HG03565 (cell line): Measurements from ENCODE around the gene CRIM1.

ENCODE experiments used
- ATAC-seq: cut with Tn5 transposase; IDR thresholded peaks from one replicate; pipeline ENCODE4 v1.9.1; 2021; ENCODE audit warnings: mild to moderate bottlenecking, moderate library complexity; ENCODE audit not compliant: unreplicated experiment

The CRIM1 gene

DNA sequence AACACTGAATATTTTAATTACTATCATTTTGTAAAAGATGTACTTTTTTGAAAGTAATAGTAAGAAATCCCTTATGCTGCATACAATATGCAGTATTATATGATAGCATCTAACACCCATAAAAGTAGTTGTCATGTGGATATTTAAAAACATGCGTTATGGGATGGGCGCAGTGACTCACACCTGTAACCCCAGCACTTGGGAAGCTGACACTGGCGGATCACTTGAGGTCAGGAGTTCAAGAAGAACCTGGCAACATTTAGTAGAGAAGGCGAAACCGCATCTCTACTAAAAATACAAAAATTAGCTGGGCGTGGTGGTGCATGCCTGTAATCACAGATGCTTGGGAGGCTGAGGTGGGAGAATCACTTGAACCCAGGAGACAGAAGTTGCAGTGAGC is 153.5 kb downstream of the CRIM1 start:
- no peak for ATAC-seq

DNA sequence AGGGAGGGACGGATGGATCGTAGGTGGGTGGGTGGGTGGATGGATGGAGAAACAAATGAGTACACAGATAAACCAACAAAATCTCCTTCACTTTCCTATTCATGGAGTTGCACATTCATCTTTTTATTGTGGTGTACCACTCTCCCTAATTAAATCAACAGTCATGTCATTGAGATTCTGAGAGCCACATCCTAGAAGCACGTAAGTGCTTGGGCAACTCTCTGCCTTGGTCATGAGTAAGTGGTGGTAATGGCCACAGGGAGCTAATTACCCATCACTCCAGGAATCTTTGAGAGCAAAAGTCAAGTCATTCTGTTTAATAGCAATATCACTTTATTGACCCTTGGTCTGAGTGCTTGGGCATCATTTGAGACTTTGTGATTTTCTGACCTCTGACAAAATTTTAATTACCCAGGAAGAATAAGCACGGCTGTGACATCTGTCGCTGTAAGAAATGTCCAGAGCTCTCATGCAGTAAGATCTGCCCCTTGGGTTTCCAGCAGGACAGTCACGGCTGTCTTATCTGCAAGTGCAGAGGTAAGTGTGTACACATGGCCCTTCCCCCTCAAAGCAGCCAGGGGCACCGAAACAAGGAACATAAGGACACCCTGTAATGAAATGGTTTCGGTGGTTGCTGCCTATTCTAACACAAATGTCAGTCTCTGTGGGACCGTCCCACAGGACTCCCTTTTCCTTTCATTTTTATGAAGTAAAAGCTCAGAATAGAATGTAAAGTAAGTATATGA is 156.5 kb downstream of the CRIM1 start:
- ATAC-seq, result peak; percentile 36

DNA sequence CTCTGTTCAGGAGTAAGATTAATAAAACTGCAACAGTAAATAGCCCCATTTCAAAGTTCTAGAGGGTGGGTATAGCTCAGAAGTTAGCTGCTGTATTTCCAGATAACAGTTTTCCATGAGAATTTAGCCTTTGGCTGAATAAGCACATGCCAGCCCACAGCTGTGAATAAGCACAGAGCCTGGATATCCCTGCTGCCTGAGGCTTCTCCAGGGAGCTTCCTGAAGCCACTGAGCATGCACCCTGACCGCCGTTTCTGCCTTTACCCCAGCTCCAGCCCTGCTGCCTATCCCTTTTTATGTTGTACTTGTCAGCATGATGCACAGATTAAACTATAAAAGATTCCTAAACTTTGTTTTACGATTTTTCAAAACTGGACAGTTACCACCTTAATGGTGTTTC is 157.1 kb downstream of the CRIM1 start:
- ATAC-seq, result peak; percentile 15

GRCh38 chr2:36513661-36514060 is 158.1 kb downstream of the CRIM1 start:
- ATAC-seq, result no peak

GRCh38 chr2:36515538-36515937 is 160.0 kb downstream of the CRIM1 start:
- ATAC-seq, result no peak

DNA sequence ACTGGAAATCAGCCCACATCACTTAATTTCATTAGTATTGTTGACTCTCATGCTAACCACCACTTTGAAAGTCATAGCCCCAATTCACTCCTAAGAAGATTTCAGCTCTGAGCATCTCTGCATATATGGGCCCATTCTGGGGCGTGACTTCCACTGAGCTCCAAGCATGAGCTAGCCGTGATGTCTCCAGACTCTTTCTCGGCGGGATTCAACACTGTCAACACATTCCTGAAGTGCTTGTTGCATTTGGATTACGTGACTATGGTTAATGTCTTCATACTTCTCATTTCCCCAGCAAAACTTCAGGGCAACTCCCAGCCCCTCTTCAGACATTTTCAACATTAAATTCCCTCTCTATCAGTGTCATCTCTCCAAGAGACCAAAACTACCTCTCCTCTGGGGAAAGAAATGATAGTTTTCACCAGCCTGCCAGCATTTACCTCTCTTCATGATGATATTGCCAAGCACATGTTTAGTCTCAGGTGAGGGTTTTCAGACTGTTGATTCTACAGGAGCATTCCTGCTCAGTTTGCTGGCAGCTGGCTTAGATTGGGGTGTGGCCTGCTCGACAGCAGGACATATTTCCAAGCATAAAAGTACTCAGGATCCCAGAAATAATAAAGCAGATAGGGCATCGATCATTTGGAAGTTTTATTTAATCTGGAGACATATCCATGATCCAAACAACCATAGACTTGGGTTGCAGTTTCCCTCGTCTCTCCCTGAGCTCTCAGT is 160.7 kb downstream of the CRIM1 start:
- ATAC-seq, result no peak

DNA sequence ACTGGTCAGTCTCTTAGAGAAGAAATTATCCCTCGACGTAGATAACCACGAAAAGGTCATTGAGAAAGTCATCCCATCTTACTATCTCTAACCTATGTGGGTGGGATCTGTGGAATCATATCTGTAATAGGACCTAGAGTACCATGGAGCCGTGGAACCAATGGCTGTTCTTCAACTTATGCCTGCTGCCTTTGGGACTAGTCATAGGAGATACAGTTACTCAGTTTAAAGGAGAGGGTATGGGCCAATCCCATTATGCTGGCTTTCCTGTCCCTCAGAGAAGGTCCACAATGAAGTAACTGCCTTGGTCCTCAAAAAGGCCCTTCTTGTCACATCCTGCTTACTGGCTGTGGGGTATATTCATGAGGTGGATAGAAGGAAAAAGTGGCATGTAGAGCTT is 164.9 kb downstream of the CRIM1 start:
- no peak for ATAC-seq

- no peak for ATAC-seq
Measured at GRCh38 chr2:36523153-36523552, 167.6 kb downstream of the CRIM1 start.

- ATAC-seq, result no peak
Measured at GRCh38 chr2:36525245-36525644, 169.7 kb downstream of the CRIM1 start.

DNA sequence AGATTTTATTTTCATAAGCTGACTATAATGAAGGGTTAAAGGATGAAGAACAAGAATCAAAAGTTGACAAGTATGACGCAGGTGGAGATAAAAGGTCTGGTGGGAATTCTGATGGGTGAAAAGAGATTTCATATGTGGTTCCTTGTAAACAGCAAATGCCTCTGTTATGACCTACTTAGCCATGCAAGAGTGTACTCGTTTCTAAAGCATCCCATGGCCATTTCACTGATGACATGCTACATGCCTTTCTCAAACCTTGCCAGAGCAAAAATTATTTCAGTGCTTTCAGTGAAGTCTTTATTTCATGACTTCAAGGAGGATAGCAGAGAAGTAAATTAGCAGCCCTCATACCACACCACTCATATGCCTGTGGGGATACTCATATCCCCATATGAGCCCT is 170.6 kb downstream of the CRIM1 start:
- no peak for ATAC-seq

DNA sequence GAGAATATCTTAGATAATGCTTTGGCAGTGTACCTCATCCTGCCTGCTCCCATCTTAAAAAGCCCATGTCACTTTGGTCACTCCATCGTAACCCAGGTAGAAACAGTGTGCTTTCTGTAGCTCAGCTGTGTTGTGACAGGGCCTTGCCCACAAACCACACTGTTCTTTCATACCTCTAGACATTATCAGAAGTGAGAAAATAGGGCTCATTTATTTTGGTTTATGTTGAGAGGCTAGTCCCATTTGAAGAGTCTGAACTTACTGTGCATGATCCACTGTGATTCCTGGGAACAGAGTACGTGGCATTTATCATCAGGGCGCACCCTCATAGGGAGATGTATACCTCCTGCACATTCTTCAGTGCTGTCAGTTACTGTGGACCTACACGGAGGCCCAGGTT is 172.7 kb downstream of the CRIM1 start:
- peak; percentile 68 for ATAC-seq

GRCh38 chr2:36528766-36529392 is 173.3 kb downstream of the CRIM1 start:
- ATAC-seq, result no peak

DNA sequence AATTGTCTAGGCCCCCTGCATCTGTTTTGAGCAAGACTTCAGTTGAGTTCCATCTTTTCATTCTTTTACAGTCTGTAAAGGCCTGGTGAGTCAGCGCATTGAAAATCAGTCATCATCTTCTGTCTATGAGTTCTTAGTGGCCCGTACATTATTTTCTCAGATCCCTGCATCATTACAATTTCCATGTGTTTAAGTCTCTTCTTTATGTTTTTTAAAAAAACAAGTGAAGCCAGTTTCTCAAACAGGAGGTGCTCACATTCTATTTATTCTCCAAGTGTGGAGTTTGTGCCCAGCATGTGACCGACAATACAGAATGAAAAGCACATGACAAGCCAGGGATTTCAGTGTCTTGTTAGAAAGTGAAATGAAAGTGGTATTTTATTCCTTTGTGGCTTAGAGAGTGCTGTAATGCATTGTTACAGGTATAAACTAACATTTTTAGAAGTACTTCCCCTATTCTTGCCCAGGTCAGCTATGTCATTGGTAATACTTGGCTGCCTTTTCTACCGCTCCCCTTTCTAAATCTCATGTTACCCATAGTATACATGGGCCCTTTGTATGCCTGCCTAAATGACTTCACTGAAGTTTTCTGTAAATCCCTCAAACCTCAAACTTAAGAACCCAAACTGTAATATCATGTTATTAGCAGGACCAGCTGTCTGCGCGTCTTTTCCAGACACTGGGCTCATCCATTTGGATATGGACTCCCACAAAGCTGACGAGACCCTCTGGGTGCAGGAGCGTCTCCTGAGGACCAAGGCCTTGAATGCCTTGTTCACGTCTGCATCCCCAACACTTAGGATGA is 174.8 kb downstream of the CRIM1 start:
- ATAC-seq, result peak; percentile 74

DNA sequence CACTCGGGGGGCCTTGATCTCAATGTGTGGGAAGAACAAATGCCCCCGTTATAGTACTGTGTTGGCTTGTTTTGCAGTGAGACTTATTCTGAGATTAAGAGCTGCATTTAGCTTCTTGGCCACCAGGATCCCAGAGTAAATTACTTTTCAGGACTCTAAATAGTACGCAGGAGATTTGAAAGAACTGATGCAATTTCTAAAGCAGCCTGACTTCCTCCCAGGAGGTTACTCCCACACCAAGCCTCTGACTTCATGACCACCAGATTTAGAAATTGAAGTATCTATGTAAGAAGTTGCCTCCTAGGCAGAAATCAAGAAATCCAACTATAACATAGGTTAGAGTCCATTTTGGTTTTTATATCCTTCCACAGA is 175.4 kb downstream of the CRIM1 start:
- ATAC-seq, result peak; percentile 22

GRCh38 chr2:36534275-36534799 is 178.8 kb downstream of the CRIM1 start:
- ATAC-seq, result no peak

DNA sequence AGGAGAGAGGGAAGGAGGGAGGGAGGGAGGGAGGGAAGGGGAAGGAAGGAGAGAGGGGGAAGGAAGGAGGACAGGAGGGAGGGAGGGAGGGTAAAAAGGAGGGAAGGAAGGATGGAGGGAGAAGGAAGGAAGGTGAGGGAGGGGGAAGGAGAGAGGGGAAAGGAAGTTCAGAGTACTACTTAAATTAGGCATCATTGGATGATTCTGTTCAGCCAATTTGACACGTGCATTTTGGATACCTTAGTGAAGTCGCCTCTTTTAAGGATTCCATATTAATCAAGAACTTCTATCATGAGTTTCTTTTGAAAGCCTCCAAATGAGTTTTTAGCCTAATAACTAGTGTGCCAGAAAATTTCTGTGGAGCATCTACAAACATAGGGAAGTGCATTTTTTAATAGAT is 179.5 kb downstream of the CRIM1 start:
- ATAC-seq, result no peak

DNA sequence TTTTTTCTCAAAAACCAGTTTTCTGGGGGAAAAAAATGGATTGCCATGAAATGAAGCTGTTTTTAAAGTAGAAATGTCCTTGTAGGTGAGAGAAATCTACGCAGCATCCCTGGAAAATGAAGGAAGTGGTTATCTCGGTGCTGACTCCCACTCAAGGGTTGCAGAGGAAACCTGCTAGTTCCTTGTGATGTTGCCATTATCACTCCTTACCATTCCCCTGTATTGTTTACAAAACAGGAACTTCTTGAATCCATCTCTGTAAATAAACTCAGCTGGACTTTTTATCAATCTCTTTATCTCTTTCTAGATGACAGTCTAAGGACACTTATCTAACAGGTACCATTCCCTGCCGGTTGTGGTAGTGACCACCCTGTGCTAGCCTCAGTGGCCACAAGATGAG is 181.2 kb downstream of the CRIM1 start:
- no peak for ATAC-seq

DNA sequence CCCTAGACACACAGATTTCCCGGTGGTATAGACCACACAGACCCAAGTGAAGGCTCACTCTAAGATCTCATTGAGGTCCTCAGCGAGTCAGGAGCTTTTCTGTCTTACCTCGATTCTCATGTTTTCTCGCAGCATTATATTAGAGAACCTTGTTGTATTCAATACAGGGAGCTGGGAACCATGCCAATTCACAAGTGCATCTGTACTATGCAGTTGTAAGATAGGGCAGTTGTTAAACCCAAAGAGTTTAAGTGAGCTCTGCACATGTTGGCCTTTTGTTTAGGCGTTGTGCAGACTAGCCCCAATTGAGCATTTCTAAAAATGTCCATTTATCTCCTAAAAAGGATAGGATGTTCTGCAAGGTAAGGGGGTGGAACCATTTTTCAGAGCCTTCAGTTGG is 182.8 kb downstream of the CRIM1 start:
- ATAC-seq, result no peak

- peak; percentile 59 for ATAC-seq
Measured at GRCh38 chr2:36539631-36540030, 184.1 kb downstream of the CRIM1 start.

- no peak for ATAC-seq
Measured at GRCh38 chr2:36540986-36541754, 185.6 kb downstream of the CRIM1 start.
